MCF 10A (cell line): Measurements from ENCODE around the gene GPHN. TPM values are rescaled to one million over a fixed set of nuclear protein-coding genes. Genes with fewer than 3 reads are reported as not detected.

ENCODE experiments used
- BruUV-seq: library from RNA; stranded (reverse); fragments of 400-500 nt; replicated peaks from 2 replicates; lab custom pipeline; 2021; lab: Mats Ljungman, UMichigan
- CTCF ChIA-PET: fragments of 300-600 bp; sonication (Branson Sonifier 250); formaldehyde crosslinking; extraction: SDS; loops from one replicate; lab custom pipeline; 2021; ENCODE audit warnings: antibody characterized with exemption, inconsistent platforms; lab: Yijun Ruan, JAX
- POLR2A ChIA-PET: fragments of 300-600, 350-650 bp; sonication (Branson Sonifier 250); formaldehyde crosslinking; extraction: SDS; loops from one replicate; lab custom pipeline; 2020; ENCODE audit warnings: antibody characterized with exemption, inconsistent platforms; lab: Yijun Ruan, JAX
- DNase-seq: peaks from one replicate; pipeline ENCODE4 v3.0.0-alpha.2; 2018; ENCODE audit not compliant: unreplicated experiment
- H3K27ac Mint-ChIP-seq: one replicate; pipeline ENCODE4 v1.8.0; 2022; ENCODE audit warnings: mild to moderate bottlenecking, low read depth, mixed read lengths; ENCODE audit not compliant: unreplicated experiment
- H3K27me3 Mint-ChIP-seq: one replicate; pipeline ENCODE4 v1.8.0; 2022; ENCODE audit warnings: mixed read lengths; ENCODE audit not compliant: insufficient read depth, unreplicated experiment
- H3K36me3 Mint-ChIP-seq: one replicate; pipeline ENCODE4 v1.8.0; 2022; ENCODE audit warnings: mild to moderate bottlenecking, moderate library complexity, mixed read lengths; ENCODE audit not compliant: insufficient read depth, unreplicated experiment
- H3K4me1 Mint-ChIP-seq: one replicate; pipeline ENCODE4 v1.8.0; 2022; ENCODE audit warnings: mixed read lengths; ENCODE audit not compliant: insufficient read depth, unreplicated experiment
- H3K4me3 Mint-ChIP-seq: one replicate; pipeline ENCODE4 v1.8.0; 2022; ENCODE audit warnings: mild to moderate bottlenecking, moderate library complexity, mixed read lengths; ENCODE audit not compliant: unreplicated experiment
- H3K9me3 Mint-ChIP-seq: one replicate; pipeline ENCODE4 v1.8.0; 2022; ENCODE audit warnings: mixed read lengths; ENCODE audit not compliant: unreplicated experiment
- intact Hi-C: fragments of 100-400 bp; cut with micrococcal nuclease; formaldehyde crosslinking; loops from 2 replicates; pipeline ENCODE4 v1.14.1; 2022
- total RNA-seq: library from RNA; stranded (reverse); gene quantifications from 2 replicates; pipeline ENCODE4 v1.2.3, GENCODE V29; 2022
- TF ChIP-seq, protein P1 (sequence below): fragments of 200-600 bp; IDR thresholded peaks from one replicate; pipeline ENCODE4 v1.8.0; 2022; ENCODE audit warnings: antibody characterized with exemption, mild to moderate bottlenecking; ENCODE audit not compliant: unreplicated experiment

GPHN gene
- total RNA-seq, 1 experiment from 2014 or later: 26.8 TPM

DNA sequence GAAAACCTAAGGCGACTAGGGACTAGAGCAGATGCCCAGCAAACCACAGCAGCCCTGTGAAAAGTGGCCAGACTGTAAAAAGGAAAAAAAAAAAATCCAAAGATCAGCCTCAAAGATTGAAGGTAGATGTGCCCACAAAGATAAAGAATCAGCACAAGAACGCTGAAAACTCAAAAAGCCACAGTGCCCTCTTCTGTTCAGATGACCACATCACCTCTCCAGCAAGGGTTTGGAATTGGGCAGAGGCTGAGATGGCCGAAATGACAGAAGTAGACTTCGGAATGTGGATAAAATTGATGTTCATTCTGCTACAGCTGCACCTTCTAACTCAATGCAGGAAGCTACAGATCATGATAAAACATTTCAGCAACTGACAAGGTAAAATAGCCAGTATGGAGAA, 154.4 kb downstream of the GPHN start:
- no peak overlapping the region for H3K4me3 Mint-ChIP-seq
- H3K27ac Mint-ChIP-seq: no peak overlapping the region
- peaks cover 25% of the 10 kb centered on the region for H3K9me3 Mint-ChIP-seq
- TF ChIP-seq, protein P1, sequence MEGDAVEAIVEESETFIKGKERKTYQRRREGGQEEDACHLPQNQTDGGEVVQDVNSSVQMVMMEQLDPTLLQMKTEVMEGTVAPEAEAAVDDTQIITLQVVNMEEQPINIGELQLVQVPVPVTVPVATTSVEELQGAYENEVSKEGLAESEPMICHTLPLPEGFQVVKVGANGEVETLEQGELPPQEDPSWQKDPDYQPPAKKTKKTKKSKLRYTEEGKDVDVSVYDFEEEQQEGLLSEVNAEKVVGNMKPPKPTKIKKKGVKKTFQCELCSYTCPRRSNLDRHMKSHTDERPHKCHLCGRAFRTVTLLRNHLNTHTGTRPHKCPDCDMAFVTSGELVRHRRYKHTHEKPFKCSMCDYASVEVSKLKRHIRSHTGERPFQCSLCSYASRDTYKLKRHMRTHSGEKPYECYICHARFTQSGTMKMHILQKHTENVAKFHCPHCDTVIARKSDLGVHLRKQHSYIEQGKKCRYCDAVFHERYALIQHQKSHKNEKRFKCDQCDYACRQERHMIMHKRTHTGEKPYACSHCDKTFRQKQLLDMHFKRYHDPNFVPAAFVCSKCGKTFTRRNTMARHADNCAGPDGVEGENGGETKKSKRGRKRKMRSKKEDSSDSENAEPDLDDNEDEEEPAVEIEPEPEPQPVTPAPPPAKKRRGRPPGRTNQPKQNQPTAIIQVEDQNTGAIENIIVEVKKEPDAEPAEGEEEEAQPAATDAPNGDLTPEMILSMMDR: no peak
- CTCF ChIA-PET: interaction anchor here (1.0 to 1.6 kb wide), 3 partner anchors 9 to 304 kb away, joined by 5 read pairs; no protein-coding TSS in a partner anchor
- DNase-seq: peak; percentile 8
- intact Hi-C loops: no loop called here
- H3K27me3 Mint-ChIP-seq: no peaks in the 10 kb centered on the region
- H3K4me1 Mint-ChIP-seq: no peaks in the 10 kb centered on the region
- BruUV-seq: no TSS peak
- POLR2A ChIA-PET: interaction anchor here (0.6 kb wide), 1 partner anchor 184 kb away, joined by 5 read pairs; no protein-coding TSS in a partner anchor
- H3K36me3 Mint-ChIP-seq: no peaks in the 10 kb centered on the region

DNA sequence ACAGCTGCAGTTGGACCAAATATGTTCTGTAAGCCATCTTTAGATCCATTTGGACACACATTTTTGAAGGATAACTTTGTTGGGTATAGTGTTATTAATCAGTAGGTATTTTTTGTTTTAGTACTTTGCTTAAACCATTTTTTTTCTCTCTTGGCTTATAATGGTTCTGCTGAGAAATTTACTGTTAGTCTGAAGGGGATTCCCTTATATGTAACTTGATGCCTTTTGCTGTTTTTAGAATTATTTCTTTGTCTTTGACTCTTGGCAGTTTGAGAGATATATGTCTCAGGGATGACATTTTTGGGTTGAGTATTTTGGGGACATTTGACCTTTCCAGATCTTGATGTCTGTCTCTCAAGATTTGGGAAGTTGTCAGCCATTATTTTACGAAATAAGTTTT, 169.8 kb downstream of the GPHN start:
- no peak for DNase-seq
- TF ChIP-seq, protein P1: no peak
- H3K9me3 Mint-ChIP-seq: peaks cover 37% of the 10 kb centered on the region
- H3K4me3 Mint-ChIP-seq: no peak overlapping the region
- BruUV-seq: no TSS peak
- H3K4me1 Mint-ChIP-seq: no peaks in the 10 kb centered on the region
- CTCF ChIA-PET: no interaction called here
- intact Hi-C loops: no loop called here
- no peaks in the 10 kb centered on the region for H3K27me3 Mint-ChIP-seq
- no peaks in the 10 kb centered on the region for H3K36me3 Mint-ChIP-seq
- H3K27ac Mint-ChIP-seq: no peak overlapping the region
- POLR2A ChIA-PET: no interaction called here

DNA sequence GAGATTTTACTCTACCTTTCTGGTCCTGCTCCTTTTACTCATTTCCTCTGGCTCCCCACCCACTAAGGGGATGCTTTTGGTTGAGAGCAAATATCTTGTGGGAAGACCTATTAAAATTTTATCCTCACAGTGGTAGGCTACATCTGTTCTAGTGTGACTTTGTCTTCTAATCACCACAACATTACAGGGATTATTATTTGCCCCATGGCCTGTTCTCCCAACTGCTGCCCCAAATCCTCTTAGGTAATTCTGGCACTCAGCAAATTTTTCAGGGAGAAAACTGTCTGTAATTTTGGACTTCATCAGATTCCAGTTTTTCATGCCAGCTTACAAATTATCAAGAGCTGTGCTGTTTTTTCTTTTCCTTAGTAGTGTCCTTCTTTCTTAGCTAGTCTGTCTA, 172.3 kb downstream of the GPHN start:
- intact Hi-C loops: no loop called here
- DNase-seq: no peak
- no peak overlapping the region for H3K4me3 Mint-ChIP-seq
- BruUV-seq: no TSS peak
- ChIA-PET CTCF (no interaction called here), POLR2A (no interaction called here)
- no peaks in the 10 kb centered on the region for H3K4me1 Mint-ChIP-seq
- no peak overlapping the region for H3K27ac Mint-ChIP-seq
- peaks cover 29% of the 10 kb centered on the region for H3K9me3 Mint-ChIP-seq
- H3K27me3 Mint-ChIP-seq: no peaks in the 10 kb centered on the region
- peaks cover 5% of the 10 kb centered on the region for H3K36me3 Mint-ChIP-seq
- TF ChIP-seq, protein P1: no peak

DNA sequence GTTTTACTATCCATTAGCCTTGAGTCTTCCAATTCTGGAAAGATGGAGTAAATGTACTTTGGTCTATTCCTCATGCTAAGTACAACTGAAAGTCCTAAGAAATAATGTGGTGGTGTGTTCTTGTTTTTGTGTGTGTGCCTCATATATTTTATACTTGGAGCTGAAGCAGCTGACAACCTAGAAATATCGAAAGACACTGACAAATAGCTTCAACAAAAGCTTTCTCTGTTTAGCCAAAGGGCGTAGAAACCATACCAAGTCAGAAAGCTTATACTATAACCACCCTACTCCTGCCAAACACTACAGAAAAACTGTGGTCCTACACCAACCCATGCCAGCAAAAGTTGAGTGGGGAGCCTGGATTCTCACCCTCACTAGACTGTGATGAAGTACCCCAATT, 188.4 kb downstream of the GPHN start:
- intact Hi-C loops: no loop called here
- H3K9me3 Mint-ChIP-seq: peaks cover 4% of the 10 kb centered on the region
- no peak overlapping the region for H3K27ac Mint-ChIP-seq
- no peaks in the 10 kb centered on the region for H3K27me3 Mint-ChIP-seq
- no peaks in the 10 kb centered on the region for H3K4me1 Mint-ChIP-seq
- CTCF ChIA-PET: no interaction called here
- DNase-seq: no peak
- TF ChIP-seq, protein P1: no peak
- POLR2A ChIA-PET: no interaction called here
- H3K36me3 Mint-ChIP-seq: peaks cover 7% of the 10 kb centered on the region
- no peak overlapping the region for H3K4me3 Mint-ChIP-seq
- no TSS peak for BruUV-seq
